ENCODE data around the gene CLDN17. TPM values are rescaled to one million over a fixed set of nuclear protein-coding genes. Genes with fewer than 3 reads are reported as not detected.

CLDN17 gene, protein sequence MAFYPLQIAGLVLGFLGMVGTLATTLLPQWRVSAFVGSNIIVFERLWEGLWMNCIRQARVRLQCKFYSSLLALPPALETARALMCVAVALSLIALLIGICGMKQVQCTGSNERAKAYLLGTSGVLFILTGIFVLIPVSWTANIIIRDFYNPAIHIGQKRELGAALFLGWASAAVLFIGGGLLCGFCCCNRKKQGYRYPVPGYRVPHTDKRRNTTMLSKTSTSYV
- not detected for total RNA-seq
- not detected for total RNA-seq (2013)

DNA sequence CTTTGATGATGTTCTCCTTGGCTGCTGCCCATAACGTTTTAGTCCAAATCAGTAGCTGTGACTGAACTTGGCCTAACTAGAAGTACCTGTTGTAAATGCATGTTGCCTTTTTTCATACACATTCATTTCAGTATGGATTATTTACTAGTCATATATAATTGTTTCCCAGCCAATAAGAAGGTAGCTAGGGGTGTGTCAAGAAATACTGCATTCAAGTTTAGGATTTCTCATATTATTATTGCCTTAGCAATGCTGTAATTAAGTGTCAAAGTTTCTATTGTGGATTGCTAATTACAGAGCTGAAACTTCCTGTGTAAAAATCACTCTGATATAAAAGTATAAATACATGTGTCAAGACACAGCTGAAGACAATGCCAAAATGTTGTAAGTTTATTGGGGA is at the start of gene CLDN17:
Gene CLDN17 (minus strand): TSS at position 101 of the 400 bp plus-strand sequence. CDS start 188 bp downstream, outside the sequence.
- intact Hi-C loops (cut with micrococcal nuclease): no loop called here
- Mint-ChIP-seq H3K27ac (no peak within 1 kb of the TSS), H3K4me3 (no peak within 1 kb of the TSS), H3K27me3 (ENCODE audit: low read depth in 2 of 2) (no peaks in the 10 kb centered on the region), H3K36me3 (no peaks in the 10 kb centered on the region), H3K4me1 (no peaks in the 10 kb centered on the region), H3K9me3 (peaks cover 12 to 15% of the 10 kb centered on the region in 2 donors)
- Histone ChIP-seq H3K27me3 (ENCODE audit: control insufficient read depth, insufficient read depth, low read length) (no peaks in the 10 kb centered on the region), H3K4me3 (ENCODE audit: low read length) (no peak within 1 kb of the TSS), H3K4me1 (ENCODE audit: control insufficient read depth, insufficient read depth, low read length) (no peaks in the 10 kb centered on the region), H3K36me3 (ENCODE audit: control insufficient read depth, insufficient read depth, low read length) (no peaks in the 10 kb centered on the region), H3K9me3 (ENCODE audit: control insufficient read depth, insufficient read depth, low read length) (no peaks in the 10 kb centered on the region), H3K27ac (ENCODE audit: low read length) (no peak within 1 kb of the TSS)
- ATAC-seq (no peak), DNase-seq (no peak)
- 85% methylated on average over 1 of the region's 1 CpG for WGBS (ENCODE audit: insufficient coverage)
- TF ChIP-seq, protein P1, sequence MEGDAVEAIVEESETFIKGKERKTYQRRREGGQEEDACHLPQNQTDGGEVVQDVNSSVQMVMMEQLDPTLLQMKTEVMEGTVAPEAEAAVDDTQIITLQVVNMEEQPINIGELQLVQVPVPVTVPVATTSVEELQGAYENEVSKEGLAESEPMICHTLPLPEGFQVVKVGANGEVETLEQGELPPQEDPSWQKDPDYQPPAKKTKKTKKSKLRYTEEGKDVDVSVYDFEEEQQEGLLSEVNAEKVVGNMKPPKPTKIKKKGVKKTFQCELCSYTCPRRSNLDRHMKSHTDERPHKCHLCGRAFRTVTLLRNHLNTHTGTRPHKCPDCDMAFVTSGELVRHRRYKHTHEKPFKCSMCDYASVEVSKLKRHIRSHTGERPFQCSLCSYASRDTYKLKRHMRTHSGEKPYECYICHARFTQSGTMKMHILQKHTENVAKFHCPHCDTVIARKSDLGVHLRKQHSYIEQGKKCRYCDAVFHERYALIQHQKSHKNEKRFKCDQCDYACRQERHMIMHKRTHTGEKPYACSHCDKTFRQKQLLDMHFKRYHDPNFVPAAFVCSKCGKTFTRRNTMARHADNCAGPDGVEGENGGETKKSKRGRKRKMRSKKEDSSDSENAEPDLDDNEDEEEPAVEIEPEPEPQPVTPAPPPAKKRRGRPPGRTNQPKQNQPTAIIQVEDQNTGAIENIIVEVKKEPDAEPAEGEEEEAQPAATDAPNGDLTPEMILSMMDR (IDR thresholded peaks at IDR 0.05): no peak

DNA sequence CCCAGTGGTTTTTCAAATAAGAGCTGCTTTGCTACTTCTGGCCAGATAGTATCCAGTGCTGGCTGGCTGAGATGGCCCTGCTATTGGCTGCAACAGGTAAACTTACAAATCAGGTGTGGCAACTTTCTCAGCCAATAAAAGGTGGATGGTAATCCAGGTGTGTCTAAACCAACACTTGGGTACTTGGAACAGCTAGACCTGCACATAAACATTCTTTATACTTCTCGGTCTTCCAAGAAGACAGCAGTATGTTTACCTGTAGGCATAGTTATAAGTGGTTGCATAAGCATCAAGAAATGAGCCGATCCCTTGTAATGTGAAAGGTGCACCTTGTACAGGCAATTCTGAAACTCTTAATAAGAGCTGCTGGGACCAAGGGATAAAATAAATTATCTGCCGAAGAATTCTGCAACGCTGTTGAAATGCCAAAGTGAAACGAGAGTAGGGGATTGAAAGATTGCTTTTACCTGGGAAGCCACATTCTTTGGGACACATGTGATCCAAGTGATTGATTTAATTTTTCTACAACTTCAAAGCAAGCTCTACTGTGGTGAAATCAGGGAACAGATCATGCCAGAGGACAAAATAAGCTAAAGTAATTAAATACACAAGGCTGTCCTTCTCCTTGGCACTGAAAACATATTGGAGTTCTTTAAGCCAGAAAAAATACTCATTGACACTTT is 49.6 kb upstream of the CLDN17 start, which contains the start of gene CLDN8:
Gene CLDN8 (minus strand): TSS at position 57 of the 683 bp plus-strand sequence. CDS start 172 bp downstream, outside the sequence.
- DNase-seq (no peak), ATAC-seq (no peak)
- no peak within 1 kb of the TSS for H3K27ac ChIP-seq (ENCODE audit: low read length)
- Mint-ChIP-seq H3K9me3 (peaks cover 3% of the 10 kb centered on the region in 2 donors), H3K4me1 (no peaks in the 10 kb centered on the region), H3K36me3 (peaks cover 5% of the 10 kb centered on the region), H3K27ac (no peak within 1 kb of the TSS), H3K27me3 (ENCODE audit: low read depth in 2 of 2) (no peaks in the 10 kb centered on the region), H3K4me3 (no peak within 1 kb of the TSS)
- 96% methylated on average over 4 of the region's 5 CpGs for WGBS (ENCODE audit: insufficient coverage)
- no peaks in the 10 kb centered on the region for H3K36me3 ChIP-seq (ENCODE audit: control insufficient read depth, insufficient read depth, low read length)
- TF ChIP-seq, protein P1 (IDR thresholded peaks at IDR 0.05): no peak
- no peaks in the 10 kb centered on the region for H3K27me3 ChIP-seq (ENCODE audit: control insufficient read depth, insufficient read depth, low read length)
- no peaks in the 10 kb centered on the region for H3K9me3 ChIP-seq (ENCODE audit: control insufficient read depth, insufficient read depth, low read length)
- no peaks in the 10 kb centered on the region for H3K4me1 ChIP-seq (ENCODE audit: control insufficient read depth, insufficient read depth, low read length)
- intact Hi-C loops (cut with micrococcal nuclease): no loop called here
- H3K4me3 ChIP-seq (ENCODE audit: low read length): no peak within 1 kb of the TSS

DNA sequence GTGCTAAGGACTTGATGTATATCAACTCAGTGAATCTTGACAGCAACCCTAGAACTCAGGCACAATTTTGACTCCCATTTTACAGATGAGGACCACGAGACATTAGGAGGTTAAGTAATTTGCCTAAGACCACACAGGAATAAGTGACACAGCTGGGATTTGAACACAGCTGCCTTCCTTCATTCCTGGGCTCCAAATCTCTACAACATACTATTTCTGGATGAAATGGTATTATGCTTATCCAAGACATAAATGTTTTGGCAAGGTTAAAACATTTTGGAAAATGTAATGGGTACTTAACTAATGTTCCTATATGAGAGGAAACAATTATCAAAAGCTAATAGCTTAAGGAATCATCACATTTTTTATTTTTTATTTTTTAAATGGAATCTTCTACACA is 44.5 kb upstream of the CLDN17 start:
- Histone ChIP-seq H3K4me1 (ENCODE audit: control insufficient read depth, insufficient read depth, low read length) (no peaks in the 10 kb centered on the region), H3K4me3 (ENCODE audit: low read length) (no peak overlapping the region), H3K27me3 (ENCODE audit: control insufficient read depth, insufficient read depth, low read length) (no peaks in the 10 kb centered on the region), H3K36me3 (ENCODE audit: control insufficient read depth, insufficient read depth, low read length) (no peaks in the 10 kb centered on the region), H3K27ac (ENCODE audit: low read length) (no peak overlapping the region), H3K9me3 (ENCODE audit: control insufficient read depth, insufficient read depth, low read length) (no peaks in the 10 kb centered on the region)
- H3K4me1 Mint-ChIP-seq: no peaks in the 10 kb centered on the region
- H3K4me3 Mint-ChIP-seq: no peak overlapping the region
- TF ChIP-seq, protein P1 (IDR thresholded peaks at IDR 0.05): no peak
- intact Hi-C loops (cut with micrococcal nuclease): no loop called here
- WGBS (ENCODE audit: insufficient coverage): 67% methylated on average over 1 of the region's 1 CpG
- DNase-seq (no peak), ATAC-seq (no peak)
- H3K27me3 Mint-ChIP-seq (ENCODE audit: low read depth in 2 of 2): no peaks in the 10 kb centered on the region
- H3K9me3 Mint-ChIP-seq: peaks cover 6 to 15% of the 10 kb centered on the region in 2 donors
- no peak overlapping the region for H3K27ac Mint-ChIP-seq
- no peaks in the 10 kb centered on the region for H3K36me3 Mint-ChIP-seq
